MCF 10A (cell line): ENCODE results near the gene NLRP14. TPM values are rescaled to one million over a fixed set of nuclear protein-coding genes. Genes with fewer than 3 reads are reported as not detected.

Source experiments
- Bru-seq: library from RNA; stranded (reverse); fragments of 400-500 nt; gene quantifications from one replicate; lab custom pipeline; 2021; lab: Mats Ljungman, UMichigan
- BruChase-seq, 2 experiments: library from RNA; stranded (reverse); fragments of 400-500 nt; gene quantifications; one replicate each; lab custom pipeline; 2021; lab: Mats Ljungman, UMichigan
- BruUV-seq: library from RNA; stranded (reverse); fragments of 400-500 nt; replicated peaks from 2 replicates; lab custom pipeline; 2021; lab: Mats Ljungman, UMichigan
- CTCF ChIA-PET: fragments of 300-600 bp; sonication (Branson Sonifier 250); formaldehyde crosslinking; extraction: SDS; loops from one replicate; lab custom pipeline; 2021; ENCODE audit warnings: antibody characterized with exemption, inconsistent platforms; lab: Yijun Ruan, JAX
- POLR2A ChIA-PET: fragments of 300-600, 350-650 bp; sonication (Branson Sonifier 250); formaldehyde crosslinking; extraction: SDS; loops from one replicate; lab custom pipeline; 2020; ENCODE audit warnings: antibody characterized with exemption, inconsistent platforms; lab: Yijun Ruan, JAX
- DNase-seq: peaks from one replicate; pipeline ENCODE4 v3.0.0-alpha.2; 2018; ENCODE audit not compliant: unreplicated experiment
- H3K27ac Mint-ChIP-seq: one replicate; pipeline ENCODE4 v1.8.0; 2022; ENCODE audit warnings: mild to moderate bottlenecking, low read depth, mixed read lengths; ENCODE audit not compliant: unreplicated experiment
- H3K27me3 Mint-ChIP-seq: one replicate; pipeline ENCODE4 v1.8.0; 2022; ENCODE audit warnings: mixed read lengths; ENCODE audit not compliant: insufficient read depth, unreplicated experiment
- H3K36me3 Mint-ChIP-seq: one replicate; pipeline ENCODE4 v1.8.0; 2022; ENCODE audit warnings: mild to moderate bottlenecking, moderate library complexity, mixed read lengths; ENCODE audit not compliant: insufficient read depth, unreplicated experiment
- H3K4me1 Mint-ChIP-seq: one replicate; pipeline ENCODE4 v1.8.0; 2022; ENCODE audit warnings: mixed read lengths; ENCODE audit not compliant: insufficient read depth, unreplicated experiment
- H3K4me3 Mint-ChIP-seq: one replicate; pipeline ENCODE4 v1.8.0; 2022; ENCODE audit warnings: mild to moderate bottlenecking, moderate library complexity, mixed read lengths; ENCODE audit not compliant: unreplicated experiment
- H3K9me3 Mint-ChIP-seq: one replicate; pipeline ENCODE4 v1.8.0; 2022; ENCODE audit warnings: mixed read lengths; ENCODE audit not compliant: unreplicated experiment
- CTCF ChIP-seq: fragments of 200-600 bp; IDR thresholded peaks from one replicate; pipeline ENCODE4 v1.8.0; 2022; ENCODE audit warnings: antibody characterized with exemption, mild to moderate bottlenecking; ENCODE audit not compliant: unreplicated experiment
- intact Hi-C: fragments of 100-400 bp; cut with micrococcal nuclease; formaldehyde crosslinking; loops from 2 replicates; pipeline ENCODE4 v1.14.1; 2022
- long read RNA-seq: library from polyadenylated mRNA; stranded (forward); transcript quantifications from one replicate; pipeline ENCODE4 v2.0.0, GENCODE V29; 2022
- total RNA-seq: library from RNA; stranded (reverse); gene quantifications from 2 replicates; pipeline ENCODE4 v1.2.3, GENCODE V29; 2022

The NLRP14 gene
- total RNA-seq (not detected in 2 replicates), Bru-seq, nascent RNA (percentile 21 among the genes with signal in this experiment), BruChase-seq, experiment 1, labeled RNA remaining after a 6-hour chase (percentile 16 among the genes with signal in this experiment), BruChase-seq, experiment 2, labeled RNA remaining after a 2-hour chase (percentile 22 among the genes with signal in this experiment)
- long read RNA-seq, result 0 reads

DNA sequence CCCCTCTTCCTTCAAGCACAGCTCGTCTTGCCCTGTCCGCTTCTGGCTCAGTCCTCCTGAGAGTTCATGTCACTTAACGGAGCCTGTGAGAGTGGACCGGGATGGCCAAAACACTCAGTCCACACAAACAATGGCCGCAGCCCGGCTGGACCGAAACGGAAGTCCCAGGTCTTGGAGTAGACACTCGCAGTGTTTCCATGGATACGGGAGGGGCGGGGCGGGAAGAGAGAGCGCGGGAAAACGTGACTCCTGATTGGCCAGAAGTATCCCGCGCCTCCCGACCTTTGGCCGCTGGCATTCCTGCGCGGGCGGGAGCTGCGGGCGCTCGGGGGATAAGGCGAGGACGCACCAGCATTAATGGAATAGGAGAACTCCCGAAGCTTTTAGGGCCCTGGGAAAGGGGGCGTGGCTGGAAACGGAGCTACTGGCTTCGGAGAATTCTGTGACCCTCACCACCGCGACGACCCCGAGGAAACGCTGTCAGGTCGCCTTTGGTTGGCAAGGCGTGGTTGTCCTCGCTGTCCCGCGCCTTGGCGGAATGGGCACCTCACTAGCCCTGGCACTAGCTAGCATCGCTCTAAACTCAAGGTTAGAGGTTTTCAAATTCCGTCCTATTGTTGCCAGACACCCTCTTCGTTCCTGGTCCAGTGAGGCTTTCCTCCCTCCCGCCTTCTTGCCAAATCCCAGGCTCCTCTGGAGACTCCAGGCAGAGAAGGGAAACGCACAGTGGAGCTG lies at the start of gene NLRP14, which contains the start of gene ZNF214:
Gene NLRP14, plus strand, starts transcription at position 297 of the 735 bp plus-strand sequence. CDS start 18,108 bp downstream, outside the sequence.
Gene ZNF214, minus strand, starts transcription at position 164 of the 735 bp plus-strand sequence. CDS start 17,511 bp downstream, outside the sequence.
- peak; percentile 94 for DNase-seq
- Mint-ChIP-seq H3K27me3 (no peaks in the 10 kb centered on the region), H3K4me3 (peak within 1 kb of the TSS; percentile 95), H3K36me3 (peaks cover 7% of the 10 kb centered on the region), H3K4me1 (peaks cover 5% of the 10 kb centered on the region), H3K27ac (peak within 1 kb of the TSS; percentile 91), H3K9me3 (no peaks in the 10 kb centered on the region)
- no peak for TF ChIP-seq CTCF
- intact Hi-C loops, result loop anchor here (1.0 kb wide), 1 partner anchor 94 kb away; the partner anchor contains the start of gene ZNF215
- ChIA-PET CTCF (interaction anchor here (0.6 to 1.7 kb wide), 6 partner anchors 16 to 619 kb away, joined by 3 to 5 read pairs (median 3); no protein-coding TSS in a partner anchor), POLR2A (interaction anchor here (0.6 to 2.3 kb wide), 5 partner anchors 10 to 1862 kb away, joined by 3 to 12 read pairs (median 3); partner anchors contain the start of gene ZNF215)
- no TSS peak for BruUV-seq

DNA sequence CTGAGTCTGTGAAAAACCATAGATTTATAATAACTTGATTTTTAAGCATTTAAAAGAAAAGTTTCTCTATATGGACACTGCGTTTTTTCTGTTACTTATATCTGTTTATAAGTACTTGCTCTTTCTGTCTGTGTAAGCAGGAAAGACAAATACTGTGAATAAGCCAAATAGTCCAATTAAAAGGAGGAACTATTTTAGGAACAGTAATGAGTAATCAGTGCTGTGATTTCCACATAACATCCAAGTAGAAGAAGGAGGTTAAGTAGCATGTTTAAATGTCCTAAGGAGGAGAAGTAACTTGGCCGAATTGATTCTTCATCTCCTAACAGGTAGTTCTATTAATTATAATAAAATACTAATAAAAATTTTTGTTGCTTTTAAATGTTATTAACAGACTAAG lies 40.9 kb upstream of the NLRP14 start:
- ChIA-PET POLR2A (no interaction called here), CTCF (interaction anchor here (0.7 to 1.0 kb wide), 2 partner anchors 167 to 242 kb away, joined by 3 to 4 read pairs; no protein-coding TSS in a partner anchor)
- H3K27ac Mint-ChIP-seq, result no peak overlapping the region
- BruUV-seq, result no TSS peak
- no peaks in the 10 kb centered on the region for H3K27me3 Mint-ChIP-seq
- H3K4me1 Mint-ChIP-seq, result no peaks in the 10 kb centered on the region
- H3K9me3 Mint-ChIP-seq, result no peaks in the 10 kb centered on the region
- no peak overlapping the region for H3K4me3 Mint-ChIP-seq
- no peak for DNase-seq
- H3K36me3 Mint-ChIP-seq, result no peaks in the 10 kb centered on the region
- no peak for TF ChIP-seq CTCF
- intact Hi-C loops, result no loop called here

DNA sequence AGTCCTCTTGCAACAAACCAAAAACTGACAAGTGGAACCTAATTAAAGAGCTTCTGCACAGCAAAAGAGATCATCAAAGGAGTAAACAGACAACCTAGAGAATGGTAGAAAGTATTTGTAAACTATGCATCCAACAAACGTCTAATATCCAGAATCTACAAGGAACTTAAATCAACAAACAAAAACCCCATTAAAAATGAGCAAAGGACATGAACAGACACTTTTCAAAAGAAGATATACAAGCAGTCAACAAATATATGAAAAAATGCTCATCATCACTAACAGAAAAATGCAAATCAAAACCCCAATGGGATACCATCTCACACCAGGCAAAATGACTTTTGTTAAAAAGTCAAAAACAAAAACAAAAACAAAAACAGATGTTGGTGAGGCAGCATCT lies 33.8 kb upstream of the NLRP14 start:
- Mint-ChIP-seq H3K27me3 (no peaks in the 10 kb centered on the region), H3K36me3 (no peaks in the 10 kb centered on the region), H3K4me1 (no peaks in the 10 kb centered on the region), H3K27ac (no peak overlapping the region), H3K4me3 (no peak overlapping the region), H3K9me3 (no peaks in the 10 kb centered on the region)
- no TSS peak for BruUV-seq
- no peak for TF ChIP-seq CTCF
- intact Hi-C loops, result no loop called here
- POLR2A ChIA-PET, result interaction anchor here (0.6 kb wide), 1 partner anchor 43 kb away, joined by 5 read pairs; no protein-coding TSS in a partner anchor
- no peak for DNase-seq
- CTCF ChIA-PET, result interaction anchor here (0.7 kb wide), 1 partner anchor 32 kb away, joined by 3 read pairs; no protein-coding TSS in a partner anchor

- CTCF ChIA-PET, result no interaction called here
- Mint-ChIP-seq H3K27ac (no peak overlapping the region), H3K4me3 (no peak overlapping the region), H3K27me3 (no peaks in the 10 kb centered on the region), H3K9me3 (no peaks in the 10 kb centered on the region), H3K4me1 (peaks cover 10% of the 10 kb centered on the region), H3K36me3 (no peaks in the 10 kb centered on the region)
- no TSS peak for BruUV-seq
- POLR2A ChIA-PET, result no interaction called here
- no peak for TF ChIP-seq CTCF
- intact Hi-C loops, result no loop called here
- DNase-seq, result no peak
These were observed 31.8 kb upstream of the NLRP14 start for GRCh38 chr11:6988506-6988905.
